Progenitor cell of endocrine pancreas (in vitro differentiated cells): ENCODE results near the gene HMMR. TPM values are rescaled to one million over a fixed set of nuclear protein-coding genes. Genes with fewer than 3 reads are reported as not detected.

Source experiments
- DNase-seq: peaks from one replicate; pipeline ENCODE4 v3.0.0; 2021; ENCODE audit warnings: low spot score; ENCODE audit not compliant: unreplicated experiment
- H3K27ac Mint-ChIP-seq: 2 replicates; pipeline ENCODE4 v1.8.0; 2021; ENCODE audit warnings: mild to moderate bottlenecking, moderate library complexity, mixed read lengths
- H3K27me3 Mint-ChIP-seq: 2 replicates; pipeline ENCODE4 v1.8.0; 2021; ENCODE audit warnings: mixed read lengths
- H3K36me3 Mint-ChIP-seq: 2 replicates; pipeline ENCODE4 v1.8.0; 2022; ENCODE audit warnings: mixed read lengths; ENCODE audit not compliant: insufficient read depth
- H3K4me1 Mint-ChIP-seq: 2 replicates; pipeline ENCODE4 v1.8.0; 2021; ENCODE audit warnings: low read depth, mixed read lengths
- H3K4me3 Mint-ChIP-seq: 2 replicates; pipeline ENCODE4 v1.8.0; 2021; ENCODE audit warnings: low read depth, mild to moderate bottlenecking, moderate library complexity, mixed read lengths
- H3K9me3 Mint-ChIP-seq: 2 replicates; pipeline ENCODE4 v1.8.0; 2021; ENCODE audit warnings: low read depth, mixed read lengths
- total RNA-seq: library from RNA; stranded (reverse); gene quantifications from 2 replicates; pipeline ENCODE4 v1.2.1, GENCODE V29; 2021
- TF ChIP-seq, protein P1 (sequence below): fragments of 200-600 bp; sonication (generic); IDR thresholded peaks from one replicate; pipeline ENCODE4 v1.5.0; 2021; ENCODE audit warnings: antibody characterized with exemption, mild to moderate bottlenecking; ENCODE audit not compliant: unreplicated experiment

Gene HMMR
- total RNA-seq, 1 donor from 2014 or later: 15.0 TPM

DNA sequence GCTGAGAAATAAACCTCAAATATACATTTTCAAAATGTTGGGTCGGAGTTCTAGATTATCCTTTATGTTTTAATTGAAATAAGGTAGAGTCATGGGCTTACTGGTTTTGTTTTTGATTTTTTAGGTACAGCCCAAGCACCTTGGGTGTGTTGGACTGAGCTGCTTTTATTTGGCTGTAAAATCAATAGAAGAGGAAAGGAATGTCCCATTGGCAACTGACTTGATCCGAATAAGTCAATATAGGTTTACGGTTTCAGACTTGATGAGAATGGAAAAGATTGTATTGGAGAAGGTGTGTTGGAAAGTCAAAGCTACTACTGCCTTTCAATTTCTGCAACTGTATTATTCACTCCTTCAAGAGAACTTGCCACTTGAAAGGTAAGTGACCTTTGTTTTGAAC is 19.5 kb upstream of the HMMR start:
- H3K36me3 Mint-ChIP-seq: peaks cover 20% of the 10 kb centered on the region
- DNase-seq: no peak
- TF ChIP-seq, protein P1, sequence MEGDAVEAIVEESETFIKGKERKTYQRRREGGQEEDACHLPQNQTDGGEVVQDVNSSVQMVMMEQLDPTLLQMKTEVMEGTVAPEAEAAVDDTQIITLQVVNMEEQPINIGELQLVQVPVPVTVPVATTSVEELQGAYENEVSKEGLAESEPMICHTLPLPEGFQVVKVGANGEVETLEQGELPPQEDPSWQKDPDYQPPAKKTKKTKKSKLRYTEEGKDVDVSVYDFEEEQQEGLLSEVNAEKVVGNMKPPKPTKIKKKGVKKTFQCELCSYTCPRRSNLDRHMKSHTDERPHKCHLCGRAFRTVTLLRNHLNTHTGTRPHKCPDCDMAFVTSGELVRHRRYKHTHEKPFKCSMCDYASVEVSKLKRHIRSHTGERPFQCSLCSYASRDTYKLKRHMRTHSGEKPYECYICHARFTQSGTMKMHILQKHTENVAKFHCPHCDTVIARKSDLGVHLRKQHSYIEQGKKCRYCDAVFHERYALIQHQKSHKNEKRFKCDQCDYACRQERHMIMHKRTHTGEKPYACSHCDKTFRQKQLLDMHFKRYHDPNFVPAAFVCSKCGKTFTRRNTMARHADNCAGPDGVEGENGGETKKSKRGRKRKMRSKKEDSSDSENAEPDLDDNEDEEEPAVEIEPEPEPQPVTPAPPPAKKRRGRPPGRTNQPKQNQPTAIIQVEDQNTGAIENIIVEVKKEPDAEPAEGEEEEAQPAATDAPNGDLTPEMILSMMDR: no peak
- peaks cover 35% of the 10 kb centered on the region for H3K4me1 Mint-ChIP-seq
- no peaks in the 10 kb centered on the region for H3K27me3 Mint-ChIP-seq
- H3K4me3 Mint-ChIP-seq: peak overlapping the region; percentile 26
- H3K9me3 Mint-ChIP-seq: no peaks in the 10 kb centered on the region
- peak overlapping the region; percentile 86 for H3K27ac Mint-ChIP-seq

DNA sequence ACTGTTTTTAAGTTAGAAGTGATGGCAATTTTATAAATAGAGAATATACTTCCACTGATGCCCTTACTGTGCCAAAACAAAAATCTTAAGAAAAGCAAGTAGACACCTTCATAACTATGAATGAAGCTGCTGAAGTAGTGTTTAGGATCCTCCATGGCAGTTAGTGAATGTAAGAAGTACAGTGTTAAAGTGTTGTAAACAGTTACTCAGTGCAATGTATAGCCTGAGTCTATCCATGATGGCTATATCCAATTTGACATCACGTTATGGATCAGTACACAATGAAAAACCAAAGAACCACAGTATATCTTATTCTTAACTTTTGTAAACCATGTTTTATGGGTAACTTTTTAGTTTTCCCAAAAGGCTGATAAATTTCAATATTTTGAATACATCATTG is 15.9 kb upstream of the HMMR start:
- no peak overlapping the region for H3K4me3 Mint-ChIP-seq
- peaks cover 10% of the 10 kb centered on the region for H3K9me3 Mint-ChIP-seq
- no peak overlapping the region for H3K27ac Mint-ChIP-seq
- H3K4me1 Mint-ChIP-seq: peaks cover 15% of the 10 kb centered on the region
- no peak for DNase-seq
- TF ChIP-seq, protein P1: no peak
- peaks cover 49% of the 10 kb centered on the region for H3K36me3 Mint-ChIP-seq
- no peaks in the 10 kb centered on the region for H3K27me3 Mint-ChIP-seq

DNA sequence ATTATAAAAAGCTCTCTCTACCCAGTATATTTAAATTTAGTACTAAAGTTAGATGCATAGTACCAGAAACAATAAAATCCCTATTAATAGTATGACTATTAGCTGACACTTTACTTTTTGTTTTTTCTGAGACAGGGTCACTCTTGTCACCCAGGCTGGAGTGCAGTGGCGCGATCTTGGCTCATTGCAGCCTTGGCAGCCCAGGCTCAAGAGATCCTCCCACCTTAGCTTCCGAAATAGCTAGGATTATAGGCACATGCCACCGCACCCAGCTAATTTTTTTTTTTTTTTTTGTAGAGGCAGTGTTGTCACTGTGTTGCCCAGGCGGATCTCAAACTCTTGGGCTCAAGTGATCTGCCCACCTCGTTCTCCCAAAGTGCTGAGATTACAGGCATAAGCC is 15.1 kb upstream of the HMMR start:
- peaks cover 10% of the 10 kb centered on the region for H3K9me3 Mint-ChIP-seq
- peaks cover 52% of the 10 kb centered on the region for H3K36me3 Mint-ChIP-seq
- H3K4me3 Mint-ChIP-seq: no peak overlapping the region
- no peak for DNase-seq
- no peak overlapping the region for H3K27ac Mint-ChIP-seq
- peaks cover 8% of the 10 kb centered on the region for H3K4me1 Mint-ChIP-seq
- TF ChIP-seq, protein P1: no peak
- H3K27me3 Mint-ChIP-seq: no peaks in the 10 kb centered on the region

DNA sequence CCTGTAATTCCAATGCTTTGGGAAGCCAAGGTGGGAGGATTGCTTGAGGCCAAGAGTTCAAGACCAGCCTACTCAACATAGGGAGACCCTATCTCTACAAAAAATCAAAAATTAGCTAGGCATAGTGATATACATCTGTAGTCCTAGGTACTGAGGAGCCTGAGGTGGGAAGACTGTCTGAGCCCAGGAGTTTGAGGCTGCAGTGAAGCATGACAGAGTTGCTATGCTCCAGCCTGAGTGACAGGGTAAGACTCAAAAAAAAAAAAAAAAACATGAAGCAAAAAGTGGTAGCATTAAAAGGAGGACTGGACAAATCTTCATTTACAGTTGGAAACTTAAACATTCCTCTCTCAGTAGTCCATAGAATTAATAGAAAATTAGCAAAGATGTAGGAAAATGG is 13.2 kb upstream of the HMMR start:
- no peak for DNase-seq
- peaks cover 10% of the 10 kb centered on the region for H3K9me3 Mint-ChIP-seq
- no peak overlapping the region for H3K27ac Mint-ChIP-seq
- no peaks in the 10 kb centered on the region for H3K27me3 Mint-ChIP-seq
- H3K4me3 Mint-ChIP-seq: no peak overlapping the region
- TF ChIP-seq, protein P1: no peak
- H3K4me1 Mint-ChIP-seq: no peaks in the 10 kb centered on the region
- peaks cover 50% of the 10 kb centered on the region for H3K36me3 Mint-ChIP-seq

DNA sequence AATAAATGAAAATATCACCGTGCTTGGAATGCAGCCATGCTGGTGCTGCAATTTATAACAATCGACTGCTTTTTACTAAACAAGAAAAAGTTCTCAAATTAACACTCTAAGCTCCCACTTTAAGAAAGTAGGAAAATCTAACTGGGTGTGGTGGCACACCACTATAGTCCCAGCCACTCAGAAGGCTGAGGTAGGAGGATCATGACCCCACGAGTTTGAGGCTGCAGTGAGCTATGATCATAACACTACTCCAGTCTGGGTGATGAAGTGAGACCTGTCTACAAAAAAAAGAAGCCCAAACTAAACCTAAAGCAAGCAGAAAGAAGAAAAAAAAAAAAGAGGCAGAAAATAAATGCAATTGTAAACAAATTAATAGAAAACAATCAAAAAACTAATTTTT is 12.6 kb upstream of the HMMR start:
- H3K27me3 Mint-ChIP-seq: no peaks in the 10 kb centered on the region
- no peaks in the 10 kb centered on the region for H3K4me1 Mint-ChIP-seq
- DNase-seq: no peak
- H3K4me3 Mint-ChIP-seq: no peak overlapping the region
- H3K36me3 Mint-ChIP-seq: peaks cover 47% of the 10 kb centered on the region
- TF ChIP-seq, protein P1: no peak
- peaks cover 10% of the 10 kb centered on the region for H3K9me3 Mint-ChIP-seq
- no peak overlapping the region for H3K27ac Mint-ChIP-seq
